OCI-LY7 (cell line): Measurements from ENCODE around the gene ZMAT5.

ENCODE experiments used
- EZH2phosphoT487 ChIP-seq: fragments of 200-600 bp; sonication (generic); IDR thresholded peaks from 2 replicates; pipeline ENCODE4 v1.6.1; 2018; ENCODE audit warnings: low read depth, borderline replicate concordance, mild to moderate bottlenecking, mixed run types, antibody characterized with exemption, low read length, moderate library complexity, mixed read lengths
- TF ChIP-seq, protein P1 (sequence below): fragments of 200-600 bp; sonication (generic); conservative IDR thresholded peaks from 2 replicates; pipeline ENCODE4 v1.5.1; 2014; ENCODE audit warnings: mild to moderate bottlenecking, antibody characterized with exemption, low read length, moderate library complexity, mixed read lengths

DNA sequence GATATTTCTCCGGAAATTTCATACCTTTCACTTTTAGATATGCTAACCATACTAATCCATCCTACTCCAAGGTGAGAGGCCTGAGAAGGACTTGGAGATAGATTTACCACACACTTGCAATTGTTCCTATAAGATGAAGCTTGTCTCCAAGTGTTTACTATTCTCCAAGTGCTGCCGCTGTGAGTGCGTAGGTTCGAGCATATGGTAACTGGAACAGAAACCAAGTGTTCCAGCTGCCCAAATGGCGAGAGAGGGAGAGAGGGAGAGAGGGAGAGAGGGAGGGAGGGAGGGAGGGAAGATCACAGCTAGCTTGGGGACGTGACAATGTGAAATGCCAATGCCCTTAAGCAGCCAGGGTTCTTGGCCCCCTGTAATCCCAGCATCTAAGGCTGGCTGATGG is 49.7 kb upstream of the ZMAT5 start:
- no peak for TF ChIP-seq EZH2phosphoT487
- TF ChIP-seq, protein P1, sequence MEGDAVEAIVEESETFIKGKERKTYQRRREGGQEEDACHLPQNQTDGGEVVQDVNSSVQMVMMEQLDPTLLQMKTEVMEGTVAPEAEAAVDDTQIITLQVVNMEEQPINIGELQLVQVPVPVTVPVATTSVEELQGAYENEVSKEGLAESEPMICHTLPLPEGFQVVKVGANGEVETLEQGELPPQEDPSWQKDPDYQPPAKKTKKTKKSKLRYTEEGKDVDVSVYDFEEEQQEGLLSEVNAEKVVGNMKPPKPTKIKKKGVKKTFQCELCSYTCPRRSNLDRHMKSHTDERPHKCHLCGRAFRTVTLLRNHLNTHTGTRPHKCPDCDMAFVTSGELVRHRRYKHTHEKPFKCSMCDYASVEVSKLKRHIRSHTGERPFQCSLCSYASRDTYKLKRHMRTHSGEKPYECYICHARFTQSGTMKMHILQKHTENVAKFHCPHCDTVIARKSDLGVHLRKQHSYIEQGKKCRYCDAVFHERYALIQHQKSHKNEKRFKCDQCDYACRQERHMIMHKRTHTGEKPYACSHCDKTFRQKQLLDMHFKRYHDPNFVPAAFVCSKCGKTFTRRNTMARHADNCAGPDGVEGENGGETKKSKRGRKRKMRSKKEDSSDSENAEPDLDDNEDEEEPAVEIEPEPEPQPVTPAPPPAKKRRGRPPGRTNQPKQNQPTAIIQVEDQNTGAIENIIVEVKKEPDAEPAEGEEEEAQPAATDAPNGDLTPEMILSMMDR, result no peak
